ENCODE results near the gene SPAG16.

SPAG16 gene

DNA sequence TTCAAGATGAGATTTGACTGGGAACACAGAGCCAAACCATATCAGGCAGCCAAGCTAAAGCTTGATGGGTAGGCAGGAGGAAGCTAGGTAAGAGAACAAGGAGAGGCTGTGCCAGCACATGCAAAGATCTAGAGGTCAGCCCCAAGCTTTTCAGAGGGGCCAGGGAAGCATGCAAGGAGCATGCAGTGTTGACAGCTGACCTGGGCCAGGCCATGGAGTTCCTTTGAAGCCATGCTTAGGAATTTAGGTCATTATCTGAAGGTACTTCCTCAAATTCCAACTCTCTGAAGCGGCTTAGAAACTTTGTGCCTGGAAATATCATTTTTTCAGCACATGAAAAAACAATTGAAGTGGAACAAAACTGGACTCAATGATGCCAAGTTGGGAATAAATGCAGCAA is 130.8 kb downstream of the SPAG16 start:
- no peak for DNase-seq

DNA sequence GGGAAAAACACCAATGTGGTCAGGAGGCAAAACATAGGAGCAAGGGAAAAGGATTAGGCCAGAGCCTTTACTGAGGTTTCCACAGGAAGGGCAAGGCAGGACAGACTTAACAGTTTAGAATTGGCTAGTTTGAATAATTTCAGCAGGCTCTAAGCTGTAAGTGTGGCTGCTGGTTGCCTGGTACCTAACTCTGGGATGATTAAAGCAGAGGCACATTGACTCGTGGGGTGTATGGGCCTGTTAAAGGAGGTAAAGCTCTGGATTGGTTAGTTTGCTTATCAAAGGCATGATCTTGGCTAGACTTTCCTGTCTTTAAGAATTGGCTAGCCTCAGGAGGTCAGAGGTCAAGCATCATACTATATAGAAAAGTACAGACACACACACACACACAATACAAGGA is 132.6 kb downstream of the SPAG16 start:
- DNase-seq = no peak

DNA sequence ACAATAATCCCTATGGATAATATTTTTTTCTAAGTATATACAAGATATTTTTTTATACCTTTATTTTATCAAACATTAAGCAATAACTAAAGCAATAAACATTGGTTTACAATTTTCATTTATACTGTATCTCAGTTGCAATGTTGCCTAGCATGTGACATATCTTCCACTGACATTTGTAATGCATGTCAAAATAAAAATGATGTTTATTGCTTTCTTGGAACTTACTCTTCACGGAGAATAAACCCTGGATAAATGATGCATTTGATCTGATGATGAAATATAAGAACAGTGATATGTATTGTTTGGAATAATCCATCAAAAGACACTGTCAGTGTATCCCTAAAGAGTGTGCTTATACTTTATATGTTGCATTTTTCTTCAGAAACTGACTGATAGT is 135.7 kb downstream of the SPAG16 start:
- DNase-seq = no peak

DNA sequence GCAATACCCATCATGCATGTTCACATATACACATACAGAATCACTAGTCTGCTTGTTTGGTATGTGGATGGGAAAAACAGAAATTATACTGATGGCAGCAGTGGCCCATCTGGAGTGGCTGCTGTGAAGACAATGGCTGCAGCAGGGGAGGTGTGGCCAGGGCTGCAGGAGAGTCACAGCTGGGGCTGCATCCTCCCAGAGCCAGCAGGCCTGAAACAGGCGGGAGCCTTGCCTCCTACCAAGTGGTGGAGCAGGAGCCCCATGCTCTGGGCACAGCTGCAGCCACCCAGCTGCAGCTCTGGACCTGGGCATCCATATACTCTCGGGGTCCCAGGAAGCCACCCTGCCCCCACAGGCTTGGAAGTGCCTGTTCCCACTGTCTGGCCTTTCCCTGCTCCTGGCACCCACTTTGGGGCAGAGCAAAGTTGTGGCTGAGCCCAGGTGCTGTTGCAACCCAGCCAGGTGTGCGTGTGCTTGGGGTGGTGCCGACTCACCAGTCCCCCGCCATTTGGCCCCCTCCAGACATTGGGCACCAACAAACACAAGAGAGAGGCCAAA is 136.6 kb downstream of the SPAG16 start:
- no peak for DNase-seq

DNA sequence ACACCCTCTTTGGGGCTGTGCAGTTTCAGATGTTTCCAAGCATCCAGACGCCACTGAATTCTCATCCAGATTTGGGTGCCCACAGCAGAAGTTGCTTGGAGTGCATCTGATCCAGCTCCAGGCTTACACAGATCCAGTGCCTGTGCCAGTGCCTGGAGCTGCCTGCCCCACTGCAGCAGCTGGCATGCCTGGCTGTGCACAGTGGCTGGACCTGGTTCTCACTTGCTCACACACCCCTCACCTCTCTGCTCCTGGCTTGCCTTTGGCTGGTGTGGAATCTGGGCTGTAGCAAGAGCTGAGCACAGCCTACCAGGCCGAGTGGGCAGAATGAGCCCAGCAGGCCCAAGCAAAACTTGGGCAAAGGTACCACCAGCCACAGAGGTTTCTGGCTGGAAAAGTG is 137.9 kb downstream of the SPAG16 start:
- DNase-seq = no peak

DNA sequence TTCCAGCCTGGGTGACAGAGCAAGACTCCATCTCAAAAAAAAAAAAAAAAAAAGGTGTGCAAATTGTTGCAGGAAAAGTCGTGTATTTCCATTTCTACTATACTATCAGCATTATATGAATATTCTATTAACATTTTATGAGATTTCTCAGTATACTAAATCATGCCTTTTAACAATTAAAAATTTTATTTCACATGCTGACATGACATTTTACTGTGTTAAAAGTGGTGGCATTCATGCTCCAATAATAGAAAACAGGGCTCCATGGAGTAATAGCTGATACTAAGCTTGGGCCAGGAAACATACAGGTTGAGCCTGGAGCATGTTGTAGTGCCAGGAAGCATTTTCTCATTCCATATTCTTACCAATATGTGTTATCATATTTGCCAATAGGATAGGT is 141.4 kb downstream of the SPAG16 start:
- no peak for DNase-seq

DNA sequence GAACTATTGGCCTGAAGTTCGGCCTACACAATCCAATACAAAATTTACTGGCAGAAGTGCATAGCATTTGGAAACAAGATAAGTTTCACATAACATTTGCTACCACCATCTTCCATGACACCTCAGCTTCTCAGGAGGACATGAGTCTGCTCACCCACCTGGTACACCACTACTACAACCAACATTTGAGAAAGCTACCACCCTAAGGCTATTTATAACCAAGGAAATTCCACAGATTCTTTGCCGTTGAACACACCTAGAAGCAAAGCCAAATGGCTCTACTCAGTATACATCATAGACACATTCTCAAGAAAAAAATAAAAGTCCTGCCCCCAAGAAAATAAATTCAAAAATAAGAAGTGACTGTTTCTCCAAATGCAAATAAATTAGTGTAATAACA is 145.3 kb downstream of the SPAG16 start:
- DNase-seq = no peak

DNA sequence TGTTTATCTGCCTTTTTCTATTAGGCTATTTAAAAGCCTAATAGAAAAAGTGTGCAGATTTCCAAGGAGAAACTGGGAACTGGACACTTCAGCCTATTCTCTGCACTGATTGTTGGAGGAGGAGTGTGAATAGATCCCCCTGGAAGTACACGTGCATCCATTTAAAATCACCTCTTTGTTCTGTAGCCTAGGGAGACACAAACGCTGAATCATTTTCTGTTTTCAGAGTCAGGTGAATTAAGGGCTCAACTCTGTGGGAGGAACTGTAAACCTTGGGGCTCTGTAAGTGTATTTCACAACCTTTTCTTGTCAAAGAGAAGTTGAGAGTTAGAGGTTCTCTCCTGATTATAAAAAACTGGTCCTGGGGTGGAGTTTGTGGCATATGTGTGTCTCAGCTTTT is 159.7 kb downstream of the SPAG16 start:
- no peak for DNase-seq

DNA sequence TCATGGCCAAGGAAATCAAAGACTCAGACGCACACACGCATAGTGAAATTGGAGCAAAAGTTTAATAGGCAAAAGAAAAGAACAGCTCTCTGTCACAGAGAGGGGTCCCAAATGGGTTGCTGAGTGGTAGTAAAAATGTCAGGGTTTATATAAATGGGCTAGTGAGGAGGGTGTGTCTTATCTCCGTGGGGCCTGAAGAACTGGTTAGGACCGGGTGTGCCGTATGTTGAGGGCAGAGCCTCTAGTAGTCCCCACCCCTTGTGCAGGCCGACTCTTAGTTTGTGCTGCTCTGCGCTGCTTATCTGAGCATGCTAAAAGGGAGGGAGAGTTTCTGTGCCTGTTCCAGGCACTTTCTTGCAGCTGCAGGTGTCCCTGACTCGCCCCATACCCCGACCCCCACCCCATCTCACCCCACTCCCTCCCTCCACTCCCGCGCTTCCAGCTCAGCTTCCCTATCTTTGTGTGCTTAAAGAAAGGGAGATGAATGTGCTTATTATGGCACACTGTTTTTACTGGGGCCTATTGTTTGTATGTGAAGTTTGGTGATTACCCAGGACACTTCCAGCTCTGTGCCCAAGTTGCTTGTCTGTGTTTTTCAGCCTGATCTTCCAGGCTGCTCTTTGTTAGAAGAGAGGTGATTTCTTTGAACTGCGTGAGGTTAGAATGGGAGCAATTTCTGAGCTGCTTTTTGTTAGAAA is 167.4 kb downstream of the SPAG16 start:
- DNase-seq = no peak

DNA sequence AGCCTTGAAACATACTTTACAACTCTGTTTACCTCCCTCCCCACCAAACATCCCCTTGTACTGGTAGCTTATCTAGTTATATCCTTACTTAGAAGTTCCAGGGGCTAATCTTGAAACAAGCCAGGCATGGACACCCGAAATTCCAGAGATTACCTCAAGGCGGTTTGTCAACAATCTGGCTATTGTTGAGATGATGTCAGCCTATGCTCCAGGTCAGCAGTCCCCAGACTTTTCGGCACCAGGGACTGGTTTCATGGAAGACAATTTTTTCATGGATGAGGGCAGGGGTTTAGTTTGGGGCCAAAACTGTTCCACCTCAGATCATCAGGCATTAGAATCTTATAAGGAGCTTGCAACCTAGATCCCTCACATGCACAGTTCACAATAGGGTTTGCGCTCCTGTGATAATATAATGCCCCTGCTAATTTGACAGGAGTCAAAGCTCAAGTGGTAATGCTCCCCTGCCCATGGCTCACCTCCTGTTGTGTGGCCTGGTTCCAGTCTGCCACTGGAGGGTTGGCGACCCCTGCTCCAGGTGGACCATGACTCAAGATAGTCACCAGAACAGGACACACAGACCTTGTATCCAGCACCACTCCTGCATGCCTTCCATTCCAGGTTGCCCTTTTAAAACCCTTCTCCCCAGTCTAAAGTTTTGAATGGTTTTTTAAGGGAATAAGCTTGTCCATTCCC is 171.2 kb downstream of the SPAG16 start:
- DNase-seq = no peak

DNA sequence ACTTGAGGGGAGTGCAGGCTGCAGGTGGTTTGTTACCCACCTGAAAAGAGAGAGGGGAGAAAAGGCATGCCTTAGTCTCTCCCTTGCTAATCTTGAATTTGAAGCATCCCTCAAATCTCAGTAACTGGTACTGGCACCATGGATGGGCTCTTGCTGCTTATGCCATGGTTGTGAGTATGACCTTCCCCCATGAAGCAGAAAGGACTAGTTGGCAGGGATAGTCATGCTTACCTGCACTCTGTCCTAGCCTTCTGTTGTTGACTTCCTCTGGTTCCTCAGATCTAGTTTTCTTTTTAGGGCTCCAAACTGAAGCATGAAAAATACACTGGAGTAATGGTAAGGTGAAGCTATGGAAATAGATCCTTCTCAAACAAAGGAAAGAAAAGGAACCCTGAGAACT is 191.2 kb downstream of the SPAG16 start:
- DNase-seq = no peak

DNA sequence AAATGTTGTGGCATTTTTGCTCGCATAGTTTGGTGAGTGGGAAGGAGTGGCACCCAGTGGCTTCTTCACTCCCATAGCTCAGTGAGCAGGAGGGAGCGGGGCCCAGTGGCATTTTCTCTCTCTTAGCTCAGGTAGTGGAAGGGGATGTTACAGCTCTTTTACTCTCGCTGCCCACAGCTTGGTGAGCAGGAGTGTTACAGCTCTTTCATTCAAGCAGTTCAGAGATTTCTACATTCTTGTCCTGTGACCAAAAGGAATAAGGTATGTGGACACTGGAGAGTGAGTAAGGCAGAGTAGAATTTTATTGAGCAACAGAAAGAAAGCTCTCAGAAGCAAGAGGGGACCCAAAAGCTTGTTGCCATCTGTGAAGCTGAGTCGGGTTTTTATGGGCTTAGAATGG is 192.4 kb downstream of the SPAG16 start:
- DNase-seq = no peak

DNA sequence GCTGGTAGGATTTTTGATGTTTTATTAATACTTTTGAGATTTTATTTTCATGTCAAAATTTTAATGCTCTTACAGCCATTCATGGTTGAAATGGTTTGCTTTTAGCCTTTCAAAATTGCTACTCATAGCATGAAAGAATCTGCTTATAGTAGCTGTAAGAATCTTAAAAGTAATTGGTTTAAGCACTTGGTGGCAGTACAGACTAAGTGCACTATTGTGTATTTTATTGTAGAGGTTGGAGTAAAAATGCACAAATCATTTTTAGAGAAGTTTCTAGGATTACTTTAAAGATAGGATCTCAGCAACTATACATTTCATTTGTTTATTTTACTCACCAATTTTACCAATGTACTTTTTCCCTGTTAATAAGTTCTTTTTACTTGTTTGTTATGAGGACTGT is 205.8 kb downstream of the SPAG16 start:
- no peak for DNase-seq

DNA sequence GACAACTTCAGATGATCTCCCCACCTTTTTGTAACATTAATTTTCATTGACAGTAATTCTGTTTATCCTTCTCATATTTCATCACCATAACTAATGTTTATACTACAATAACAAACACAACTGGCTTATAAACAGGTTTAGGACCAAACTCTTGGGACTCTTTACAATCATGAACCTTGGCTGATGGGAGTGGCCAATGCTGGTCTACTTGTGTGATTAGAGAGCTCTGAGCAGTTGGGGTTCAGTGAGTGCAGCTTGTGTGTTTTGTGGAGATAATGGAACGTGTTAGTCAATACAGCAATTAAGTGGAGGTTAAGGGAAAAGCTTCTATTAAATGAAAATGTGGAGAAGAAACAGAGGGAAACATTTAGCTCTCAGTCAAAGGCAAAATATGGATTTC is 207.1 kb downstream of the SPAG16 start:
- DNase-seq = no peak

DNA sequence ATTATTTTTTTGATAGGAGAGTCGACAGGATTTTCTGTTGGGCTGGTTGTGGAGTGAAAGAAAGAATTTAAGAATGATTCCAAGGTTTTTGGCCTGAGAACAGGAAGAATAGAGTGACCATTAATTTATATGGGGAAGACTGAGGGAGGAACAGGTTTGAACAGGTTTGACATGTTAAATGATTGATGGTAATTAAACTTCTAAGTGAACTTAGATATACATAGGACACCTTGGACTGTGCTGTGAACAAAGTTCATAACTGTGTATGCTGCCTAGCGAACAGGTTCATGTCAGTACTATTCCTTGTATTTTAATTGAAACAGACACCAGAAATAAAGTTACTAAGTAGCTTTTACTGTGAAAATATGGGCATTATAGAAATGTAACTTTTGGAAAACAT is 212.0 kb downstream of the SPAG16 start:
- no peak for DNase-seq

DNA sequence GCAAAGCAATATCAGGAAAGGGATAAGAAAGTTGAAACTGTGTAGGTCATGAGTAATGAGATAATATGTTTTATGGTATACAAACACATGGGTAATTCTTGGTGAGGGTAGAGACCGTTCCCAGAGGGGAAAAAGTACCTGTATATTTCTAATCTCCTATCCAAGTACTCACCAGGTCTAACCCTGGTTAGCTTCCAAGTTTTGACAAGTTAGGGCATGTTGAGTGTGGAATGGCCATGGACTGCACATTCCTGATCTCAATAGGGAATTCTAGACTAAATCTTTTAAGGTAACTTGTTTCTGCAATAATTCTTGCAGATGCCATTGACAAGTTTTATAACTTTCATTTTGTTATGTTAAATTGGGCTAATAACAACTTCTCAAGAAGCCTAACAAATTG is 216.6 kb downstream of the SPAG16 start:
- no peak for DNase-seq

DNA sequence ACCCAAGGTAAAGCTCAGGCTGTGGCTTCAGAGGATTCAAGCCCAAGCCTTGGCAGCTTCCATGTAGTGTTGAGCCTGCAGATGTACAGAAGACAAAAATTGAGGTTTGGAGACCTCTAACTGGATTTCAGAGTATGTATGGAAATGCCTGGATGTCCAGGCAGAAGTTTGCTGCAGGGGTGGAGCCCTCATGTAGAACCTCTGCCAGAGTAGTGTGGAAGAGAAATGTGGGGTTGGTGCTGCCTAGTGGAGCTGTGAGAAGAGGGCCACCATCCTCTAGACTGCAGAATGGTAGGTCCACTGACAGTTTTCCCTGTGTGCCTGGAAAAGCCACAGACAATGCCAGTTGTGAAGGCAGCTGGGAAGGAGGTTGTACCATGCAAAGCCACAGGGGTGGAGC is 239.9 kb downstream of the SPAG16 start:
- DNase-seq = no peak

DNA sequence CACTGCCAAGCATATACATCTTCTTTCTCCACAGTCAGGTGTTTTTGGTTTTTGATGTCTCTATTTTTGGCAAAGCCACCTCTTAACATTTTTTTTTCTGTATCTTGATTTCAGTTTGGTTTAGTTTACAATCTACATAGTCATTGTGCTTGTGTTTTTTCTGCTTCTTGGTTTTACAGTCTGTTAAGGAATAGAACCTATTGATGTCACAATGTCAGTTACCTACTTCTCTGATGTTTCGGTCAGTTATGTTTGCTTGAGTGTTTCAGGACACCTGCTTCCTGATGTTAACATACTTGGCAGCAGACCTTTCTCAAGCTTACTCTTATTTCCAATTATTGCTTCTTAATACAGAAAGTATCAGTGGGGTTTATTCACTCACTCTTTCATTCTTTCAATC is 253.3 kb downstream of the SPAG16 start:
- no peak for DNase-seq

DNA sequence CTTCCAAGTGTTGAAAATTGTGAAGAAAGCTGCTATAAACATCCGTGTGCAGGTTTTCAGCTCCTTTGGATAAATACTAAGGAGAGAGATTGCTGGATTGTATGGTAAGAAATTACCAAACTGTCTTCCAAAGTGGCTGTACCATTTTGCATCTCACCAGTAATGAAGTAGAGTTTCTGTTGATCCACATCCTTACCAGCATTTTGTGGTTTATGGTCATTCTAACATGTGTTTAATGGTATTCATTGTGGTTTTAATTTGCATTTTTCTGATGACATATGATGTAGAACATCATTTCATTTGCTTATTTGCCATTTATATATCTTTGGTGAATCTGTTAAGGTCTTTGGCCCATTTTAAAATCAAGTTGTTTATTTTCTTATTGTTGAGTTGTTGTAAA is 260.7 kb downstream of the SPAG16 start:
- DNase-seq = no peak

DNA sequence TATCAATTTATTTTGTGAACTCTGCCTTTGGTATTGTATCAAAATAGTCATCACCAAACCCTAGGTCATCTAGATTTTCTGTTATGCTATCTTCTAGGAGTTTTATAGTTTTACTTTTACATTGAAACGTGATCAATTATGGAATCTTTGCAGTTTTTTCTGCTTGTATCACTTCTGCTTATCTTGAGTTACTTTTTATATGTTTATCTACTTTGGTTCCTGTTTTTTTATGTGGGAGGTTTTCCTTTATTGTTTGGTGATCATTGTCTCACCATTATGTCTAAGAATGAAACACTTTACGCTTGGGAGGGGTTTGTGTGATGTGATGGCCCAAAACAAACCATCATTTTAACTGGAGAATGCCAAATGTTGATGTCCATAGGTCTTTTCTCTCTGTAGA is 261.2 kb downstream of the SPAG16 start:
- no peak for DNase-seq

DNA sequence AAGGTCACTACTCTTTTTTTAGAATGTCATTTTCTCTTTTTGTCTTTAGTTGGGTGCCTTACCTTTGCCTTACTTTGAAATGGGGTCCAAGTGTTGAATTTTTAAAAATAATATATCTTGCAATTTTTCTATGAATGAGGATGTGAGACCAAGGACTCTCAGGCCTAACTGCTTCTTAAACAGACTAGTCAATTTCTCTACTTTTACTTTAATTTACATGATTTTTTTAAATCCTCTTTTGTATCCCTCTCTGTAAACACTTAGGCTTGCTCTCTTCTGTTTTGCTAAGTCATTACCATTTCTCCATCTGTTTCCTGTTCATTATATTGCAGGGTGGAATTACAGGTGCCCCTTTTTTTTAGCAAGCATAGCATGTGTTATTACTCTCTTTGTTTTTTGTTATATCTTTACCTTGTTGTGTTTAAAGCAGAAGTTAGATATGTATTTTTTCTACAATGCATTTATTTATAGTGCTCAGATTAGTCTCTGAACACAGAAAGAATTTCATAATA is 261.8 kb downstream of the SPAG16 start:
- DNase-seq = no peak

DNA sequence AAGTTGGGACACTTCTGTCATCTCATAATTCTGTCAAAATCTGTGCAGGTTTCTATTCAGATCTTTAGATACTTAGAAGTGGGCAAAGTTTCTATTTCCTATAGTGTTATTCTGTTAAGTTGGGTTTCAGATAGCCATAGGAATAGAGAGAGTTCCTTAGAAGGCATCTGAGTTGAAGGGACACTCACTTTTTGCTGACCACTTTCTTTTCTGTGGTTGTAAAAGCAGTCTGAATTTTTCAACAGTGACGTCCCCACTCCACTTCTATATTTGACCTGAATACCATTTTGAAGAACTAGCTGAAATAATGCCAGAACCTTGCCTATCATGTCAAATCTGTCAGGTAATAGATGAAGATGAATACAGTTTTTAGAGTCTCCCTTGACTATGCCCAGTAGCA is 267.3 kb downstream of the SPAG16 start:
- no peak for DNase-seq

DNA sequence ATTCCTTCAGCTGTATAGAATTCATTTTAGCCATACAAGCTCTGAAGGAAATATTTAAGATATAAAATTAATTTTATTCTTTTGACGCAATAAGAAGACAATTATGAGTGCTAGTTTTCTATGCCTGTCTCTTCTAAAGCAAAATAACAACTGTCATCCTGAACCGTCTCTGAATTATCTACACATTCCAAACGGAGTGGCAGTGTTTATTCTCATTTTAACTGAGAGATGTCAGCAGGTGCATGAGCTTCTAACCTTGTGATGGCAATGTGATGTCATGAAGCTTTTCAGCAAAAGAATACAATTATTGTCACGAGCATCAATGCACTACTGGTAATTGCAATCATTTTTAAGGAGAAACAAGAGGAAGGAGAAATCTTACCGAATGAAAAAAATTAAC is 274.8 kb downstream of the SPAG16 start:
- DNase-seq = no peak

DNA sequence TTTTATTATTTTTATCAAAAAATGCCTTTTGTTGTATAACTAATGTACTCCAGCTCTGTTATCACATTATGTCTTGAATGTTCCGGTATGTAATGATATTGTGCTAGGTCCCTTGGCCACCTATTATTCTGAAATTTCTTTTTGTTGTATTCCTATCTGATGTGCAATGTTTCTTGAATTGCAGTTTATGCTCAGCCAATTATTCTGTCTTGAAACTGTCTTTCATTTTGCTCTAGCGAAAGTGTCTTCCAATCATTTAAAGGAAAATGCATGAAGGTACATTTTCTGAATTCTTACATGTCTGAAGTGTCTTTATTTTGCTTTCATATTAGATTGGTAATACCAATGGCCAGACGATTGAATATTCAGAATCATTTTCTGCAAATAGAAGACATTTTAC is 277.5 kb downstream of the SPAG16 start:
- DNase-seq = no peak
